IMR-90 (cell line): Measurements from ENCODE around the gene AP3B1. TPM values are rescaled to one million over a fixed set of nuclear protein-coding genes. Genes with fewer than 3 reads are reported as not detected.

Experiments used
- ATAC-seq: fragments of 200-7000 bp; cut with Tn5 transposase; 2 replicates; pipeline ENCODE4 v1.9.1; 2020; ENCODE audit warnings: low read depth, mild to moderate bottlenecking, moderate library complexity
- BruUV-seq: library from RNA; stranded (reverse); fragments of 400-500 nt; replicated peaks from 2 replicates; lab custom pipeline; 2021; lab: Mats Ljungman, UMichigan
- CTCF ChIA-PET: fragments of 300-600 bp; formaldehyde crosslinking; extraction: SDS; loops from one replicate; lab custom pipeline; 2021; ENCODE audit warnings: antibody characterized with exemption; lab: Yijun Ruan, JAX
- POLR2A ChIA-PET: fragments of 300-600 bp; sonication (Branson Sonifier 250); formaldehyde crosslinking; loops from one replicate; lab custom pipeline; 2022; ENCODE audit warnings: antibody characterized with exemption; ENCODE audit not compliant: unreplicated experiment; lab: Charles Lee
- DNase-seq: peaks from one replicate; pipeline ENCODE4 v3.0.0; 2013
- H2AFZ ChIP-seq: replicated peaks from 2 replicates; pipeline ENCODE3; 2013; ENCODE audit warnings: low read length, mild to moderate bottlenecking; ENCODE audit not compliant: poor library complexity
- H2AK5ac ChIP-seq: 2 replicates; pipeline ENCODE4 v1.6.1; 2013; ENCODE audit warnings: low read depth, low read length, inconsistent platforms
- H2AK9ac ChIP-seq: replicated peaks from 2 replicates; pipeline ENCODE3; 2013; ENCODE audit warnings: mild to moderate bottlenecking, low read depth, low read length, moderate library complexity; ENCODE audit not compliant: poor library complexity
- H2BK120ac ChIP-seq: 2 replicates; pipeline ENCODE4 v1.6.1; 2013; ENCODE audit warnings: low read depth, low read length, inconsistent platforms
- H2BK15ac ChIP-seq: 3 replicates; pipeline ENCODE4 v1.6.1; 2013; ENCODE audit warnings: low read depth, low read length, inconsistent platforms
- H2BK20ac ChIP-seq: 2 replicates; pipeline ENCODE4 v1.6.1; 2013; ENCODE audit warnings: low read depth, mild to moderate bottlenecking, inconsistent platforms, low read length, moderate library complexity
- H2BK5ac ChIP-seq: 2 replicates; pipeline ENCODE4 v1.6.1; 2013; ENCODE audit warnings: mild to moderate bottlenecking, low read depth, low read length, inconsistent platforms; ENCODE audit not compliant: poor library complexity, severe bottlenecking
- H3K14ac ChIP-seq: replicated peaks from 2 replicates; pipeline ENCODE4 v1.6.1; 2013; ENCODE audit warnings: low read depth, low read length, inconsistent platforms
- H3K18ac ChIP-seq: 2 replicates; pipeline ENCODE4 v1.6.1; 2013; ENCODE audit warnings: low read depth, low read length, control low read depth
- H3K23ac ChIP-seq: 2 replicates; pipeline ENCODE4 v1.6.1; 2013; ENCODE audit warnings: low read depth, low read length, inconsistent platforms
- H3K27ac ChIP-seq: 2 replicates; pipeline ENCODE4 v1.5.1; 2013; ENCODE audit warnings: mild to moderate bottlenecking, control low read depth, low read length; ENCODE audit not compliant: insufficient read depth
- H3K27me3 ChIP-seq: 2 replicates; pipeline ENCODE4 v1.6.1; 2013; ENCODE audit warnings: low read length; ENCODE audit not compliant: control insufficient read depth, insufficient read depth
- H3K36me3 ChIP-seq: 2 replicates; pipeline ENCODE4 v1.6.1; 2013; ENCODE audit warnings: low read length, mixed read lengths; ENCODE audit not compliant: control insufficient read depth, insufficient read depth
- H3K4ac ChIP-seq: 2 replicates; pipeline ENCODE4 v1.6.1; 2013; ENCODE audit warnings: low read depth, low read length, inconsistent platforms
- H3K4me1 ChIP-seq: 2 replicates; pipeline ENCODE4 v1.6.1; 2013; ENCODE audit warnings: low read length, mixed read lengths; ENCODE audit not compliant: control insufficient read depth, insufficient read depth
- H3K4me2 ChIP-seq: 2 replicates; pipeline ENCODE4 v1.6.1; 2013; ENCODE audit warnings: low read depth, mild to moderate bottlenecking, control low read depth, low read length, moderate library complexity
- H3K4me3 ChIP-seq: 2 replicates; pipeline ENCODE4 v1.5.1; 2013; ENCODE audit warnings: low read depth, mild to moderate bottlenecking, control low read depth, low read length, moderate library complexity; ENCODE audit not compliant: insufficient read depth
- H3K56ac ChIP-seq: 2 replicates; pipeline ENCODE4 v1.6.1; 2013; ENCODE audit warnings: low read length, inconsistent platforms; ENCODE audit not compliant: insufficient read depth; ENCODE audit errors: extremely low read depth
- H3K79me1 ChIP-seq, 2 experiments: 2 replicates each; pipeline ENCODE4 v1.6.1; 2013; ENCODE audit warnings: low read length in 2 of 2, inconsistent platforms in 1 of 2, low read depth in 1 of 2
- H3K9ac ChIP-seq: 2 replicates; pipeline ENCODE4 v1.6.1; 2013; ENCODE audit warnings: low read depth, low read length, control low read depth
- H3K9me1 ChIP-seq: 2 replicates; pipeline ENCODE4 v1.6.1; 2013; ENCODE audit warnings: low read length, inconsistent platforms; ENCODE audit not compliant: insufficient read depth
- H3K9me3 ChIP-seq: 2 replicates; pipeline ENCODE4 v1.6.1; 2013; ENCODE audit warnings: low read length; ENCODE audit not compliant: control insufficient read depth, insufficient read depth
- H4K20me1 ChIP-seq: 2 replicates; pipeline ENCODE4 v1.6.1; 2013; ENCODE audit warnings: low read length, inconsistent platforms; ENCODE audit not compliant: insufficient read depth
- H4K5ac ChIP-seq: 2 replicates; pipeline ENCODE4 v1.6.1; 2013; ENCODE audit warnings: mild to moderate bottlenecking, low read depth, low read length, control low read depth
- H4K8ac ChIP-seq, 2 experiments: 2 replicates each; pipeline ENCODE4 v1.6.1; 2013; ENCODE audit warnings: low read depth in 2 of 2, low read length in 2 of 2, control low read depth in 1 of 2, inconsistent platforms in 1 of 2
- H4K91ac ChIP-seq: 2 replicates; pipeline ENCODE4 v1.6.1; 2013; ENCODE audit warnings: low read depth, low read length, inconsistent platforms; ENCODE audit not compliant: insufficient read depth
- CEBPB ChIP-seq: IDR thresholded peaks from 2 replicates; pipeline ENCODE4 v1.6.1; 2012; ENCODE audit warnings: low read depth, low read length, improper control_type of control experiment
- POLR2A ChIP-seq: IDR thresholded peaks from 2 replicates; pipeline ENCODE4 v1.6.1; 2012; ENCODE audit warnings: mild to moderate bottlenecking, low read depth, low read length
- WGBS, 2 experiments: methylation state at CpG; one replicate each; pipeline versions ENCODE4 v1.1.5 to v1.1.7; 2013; ENCODE audit warnings: missing lambda C conversion rate in 2 of 2; ENCODE audit not compliant: insufficient read length in 1 of 2; ENCODE audit errors: extremely low coverage in 2 of 2; 5-methylcytosine and 5-hydroxymethylcytosine counted together
- dilution Hi-C: fragments of 300-500 bp; cut with HindIII; formaldehyde crosslinking; loops from one replicate; pipeline ENCODE4 v1.14.3; 2018; ENCODE audit warnings: low sequenced_read_pairs; ENCODE audit not compliant: unreplicated experiment
- in situ Hi-C: fragments of 300-500 bp; cut with MboI; formaldehyde crosslinking; loops from 3 replicates; pipeline ENCODE4 v1.14.3; 2019; ENCODE audit warnings: low sequenced_read_pairs, inconsistent platforms, mixed read lengths
- intact Hi-C: fragments of 100-400 bp; cut with micrococcal nuclease; formaldehyde crosslinking; loops from 2 replicates; pipeline ENCODE4 v1.10.0; 2022
- polyA plus RNA-seq, 3 experiments: library from polyadenylated mRNA; depleted of rRNA; stranded (reverse); fragments of >200 nt; gene quantifications; 2 replicates each; pipeline ENCODE4 v1.2.3, GENCODE V29; 2012; ENCODE audit warnings: low replicate concordance in 1 of 3
- total RNA-seq: library from RNA; depleted of rRNA; stranded (reverse); fragments of >200 nt; gene quantifications from 2 replicates; pipeline ENCODE4 v1.2.3, GENCODE V29; 2012

Gene AP3B1
- total and polyA plus RNA-seq, 2 of the 4 experiments (the other 2 are of a cell fraction): 33.1 to 59.0 TPM

- H3K9me1 ChIP-seq: no peaks in the 10 kb centered on the region
- ATAC-seq: peak; percentile 89
- peak; percentile 83 for DNase-seq
- ChIA-PET CTCF (no interaction called here), POLR2A (no interaction called here)
- H2BK120ac ChIP-seq: no peak overlapping the region
- no peak overlapping the region for H3K4ac ChIP-seq
- no peak overlapping the region for H3K4me2 ChIP-seq
- H3K14ac ChIP-seq: no peak overlapping the region
- no peak overlapping the region for H2AFZ ChIP-seq
- no peak overlapping the region for H2AK9ac ChIP-seq
- no peak overlapping the region for H2BK5ac ChIP-seq
- no peaks in the 10 kb centered on the region for H3K79me1 ChIP-seq
- H4K91ac ChIP-seq: no peak overlapping the region
- no peak overlapping the region for H3K9ac ChIP-seq
- no peak overlapping the region for H3K23ac ChIP-seq
- H2AK5ac ChIP-seq: no peak overlapping the region
- H3K9me3 ChIP-seq: no peaks in the 10 kb centered on the region
- no peak overlapping the region for H4K8ac ChIP-seq
- H3K27ac ChIP-seq: no peak overlapping the region
- no peaks in the 10 kb centered on the region for H3K27me3 ChIP-seq
- in situ Hi-C loops (no loop called here), dilution Hi-C loops (no loop called here), intact Hi-C loops (no loop called here)
- no peak overlapping the region for H2BK15ac ChIP-seq
- TF ChIP-seq CEBPB: no peak
- no peak for TF ChIP-seq POLR2A
- peaks cover 2% of the 10 kb centered on the region; the same call in 1 of the 2 replicates for H4K20me1 ChIP-seq
- H3K18ac ChIP-seq: no peak overlapping the region
- no peak overlapping the region for H4K5ac ChIP-seq
- no peak overlapping the region for H3K56ac ChIP-seq
- H3K36me3 ChIP-seq: no peaks in the 10 kb centered on the region
- no CpG with 5 or more reads among the region's 3 CpGs for WGBS, 2 experiments
- no peak overlapping the region for H2BK20ac ChIP-seq
- no peak overlapping the region for H3K4me3 ChIP-seq
- no TSS peak for BruUV-seq
- no peaks in the 10 kb centered on the region; the same call in 1 of the 2 replicates for H3K4me1 ChIP-seq
These were observed 234.1 kb downstream of the AP3B1 start for GRCh38 chr5:78060421-78060820.
